GM21390 (cell line): ENCODE results near the gene SPTBN5.

ENCODE experiments used
- ATAC-seq: cut with Tn5 transposase; IDR thresholded peaks from one replicate; pipeline ENCODE4 v1.9.1; 2021; ENCODE audit not compliant: unreplicated experiment

The SPTBN5 gene

GRCh38 chr15:41926185-41927056, 32.6 kb upstream of the SPTBN5 start:
- ATAC-seq: no peak

DNA sequence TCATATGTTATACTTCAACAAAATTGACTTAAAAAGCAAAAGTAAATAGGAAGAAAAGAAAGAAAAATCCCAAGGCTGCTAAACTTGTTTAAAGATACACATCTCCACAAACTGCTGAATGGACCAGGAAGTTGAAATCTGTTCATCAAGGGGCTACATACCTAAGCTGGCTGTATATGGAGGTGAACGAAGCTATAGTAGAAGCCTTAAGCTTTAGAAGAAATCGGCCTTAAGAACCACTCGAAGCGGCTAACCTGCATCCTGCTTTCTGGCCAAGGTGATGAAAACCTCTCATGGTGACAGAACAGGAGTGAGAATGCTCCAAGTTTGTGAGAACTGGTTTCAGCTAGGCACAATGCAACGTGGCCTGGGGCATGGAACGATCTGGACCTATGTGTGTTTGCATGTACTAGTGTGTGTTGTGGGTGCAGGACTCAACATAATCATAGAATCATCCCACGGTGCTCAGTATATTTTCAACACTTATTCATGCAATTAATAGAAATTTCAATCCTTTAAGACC, 31.3 kb upstream of the SPTBN5 start:
- ATAC-seq: no peak

DNA sequence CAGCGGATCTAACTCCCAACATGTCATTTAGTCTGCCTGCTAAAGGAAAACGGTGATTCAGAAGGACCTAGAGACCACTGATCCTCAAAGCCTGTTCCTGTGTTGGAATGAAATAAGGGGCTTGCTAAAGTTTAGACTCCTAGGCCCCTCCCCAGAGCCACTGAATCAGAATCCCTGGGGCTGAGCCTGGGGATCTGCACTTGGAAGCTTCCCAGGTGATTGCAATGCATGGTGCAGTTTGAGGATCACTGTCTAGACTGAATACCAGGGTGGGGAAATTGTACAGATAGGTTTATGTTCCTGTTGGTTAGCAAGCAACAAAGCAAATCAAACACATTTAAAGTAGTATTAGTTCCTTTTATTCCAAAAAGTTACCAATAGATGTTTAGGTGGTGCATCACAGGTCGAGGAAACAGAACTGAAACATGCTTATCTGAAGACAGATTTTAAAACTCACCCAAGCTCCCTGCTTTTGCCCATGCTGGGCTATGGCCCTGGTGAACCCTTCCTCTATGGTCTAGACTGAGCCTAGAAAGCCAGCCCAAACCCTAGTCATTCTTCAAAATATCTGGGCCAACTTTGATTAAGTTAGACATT, 29.6 kb upstream of the SPTBN5 start:
- no peak for ATAC-seq

GRCh38 chr15:41922353-41922752, 28.5 kb upstream of the SPTBN5 start:
- no peak for ATAC-seq

DNA sequence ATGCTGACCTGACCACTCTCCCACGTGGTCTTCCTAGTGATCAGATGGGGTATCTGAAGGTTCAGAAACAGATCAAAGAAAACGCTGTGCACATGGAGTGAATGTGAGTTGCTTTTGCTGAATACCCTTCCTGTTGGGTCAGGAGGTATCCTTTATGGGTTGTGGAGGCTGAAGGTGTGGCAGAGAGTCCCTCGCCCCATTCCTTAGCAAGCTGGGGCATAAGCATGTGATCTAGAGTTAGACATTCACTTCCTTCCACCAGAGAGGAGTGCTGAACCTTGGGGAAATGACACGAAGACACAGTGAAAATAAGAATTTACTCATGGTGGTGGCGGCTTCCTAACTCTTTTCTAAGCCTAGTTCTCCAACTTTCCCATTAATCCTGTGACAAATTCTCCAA, 27.8 kb upstream of the SPTBN5 start:
- ATAC-seq: no peak

DNA sequence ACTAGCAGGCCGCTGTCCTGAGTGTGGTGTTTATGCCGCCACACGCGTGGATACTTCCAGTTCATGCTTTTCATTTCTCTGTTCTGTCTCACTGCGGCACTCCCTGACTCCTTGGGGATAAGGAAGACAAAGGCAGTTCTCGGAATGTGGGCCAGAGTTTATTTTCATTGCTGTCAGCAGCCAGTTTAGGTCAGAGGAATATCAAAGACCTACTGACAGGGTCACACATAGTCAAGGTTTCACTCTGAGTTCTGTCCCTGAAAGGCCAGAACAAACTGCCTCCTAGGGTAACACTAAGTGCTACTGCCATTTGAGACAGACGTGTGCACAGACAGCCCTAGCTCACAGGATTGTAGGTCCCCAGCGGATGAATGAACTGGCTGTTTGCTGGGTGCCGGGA, 27.3 kb upstream of the SPTBN5 start:
- ATAC-seq: no peak

- ATAC-seq: no peak
Observed at GRCh38 chr15:41919954-41920538, 26.2 kb upstream of the SPTBN5 start.

DNA sequence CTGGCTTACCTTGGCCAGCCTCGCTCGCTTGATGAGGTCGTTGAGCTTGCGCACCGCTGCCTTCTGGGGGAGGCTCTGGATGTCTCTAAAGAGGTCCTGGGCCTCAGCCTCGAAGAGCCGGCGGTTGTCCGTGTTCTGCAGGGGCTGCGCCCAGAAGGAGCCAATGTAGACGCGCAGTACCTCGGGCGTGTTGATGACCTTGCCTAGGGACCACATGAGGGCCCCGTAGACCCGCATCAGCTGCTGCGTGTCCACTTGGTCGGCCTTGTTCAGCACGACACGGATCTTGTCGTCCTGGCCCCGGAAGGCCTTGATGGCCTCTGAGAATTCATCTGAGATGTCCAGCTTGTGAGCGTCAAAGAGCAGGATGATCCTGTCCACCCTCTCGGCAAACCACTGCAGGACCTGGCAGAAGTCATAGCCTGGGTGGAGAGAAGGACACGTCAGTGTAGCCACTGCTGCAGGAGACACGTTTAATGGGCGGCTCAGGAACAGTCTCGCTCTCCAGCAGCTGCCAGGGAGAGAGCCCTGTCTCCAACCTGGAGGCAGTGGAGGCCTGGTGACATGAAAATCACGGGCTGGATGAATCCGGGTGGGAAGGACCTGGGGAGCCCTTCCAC, 25.5 kb upstream of the SPTBN5 start:
- ATAC-seq: no peak

DNA sequence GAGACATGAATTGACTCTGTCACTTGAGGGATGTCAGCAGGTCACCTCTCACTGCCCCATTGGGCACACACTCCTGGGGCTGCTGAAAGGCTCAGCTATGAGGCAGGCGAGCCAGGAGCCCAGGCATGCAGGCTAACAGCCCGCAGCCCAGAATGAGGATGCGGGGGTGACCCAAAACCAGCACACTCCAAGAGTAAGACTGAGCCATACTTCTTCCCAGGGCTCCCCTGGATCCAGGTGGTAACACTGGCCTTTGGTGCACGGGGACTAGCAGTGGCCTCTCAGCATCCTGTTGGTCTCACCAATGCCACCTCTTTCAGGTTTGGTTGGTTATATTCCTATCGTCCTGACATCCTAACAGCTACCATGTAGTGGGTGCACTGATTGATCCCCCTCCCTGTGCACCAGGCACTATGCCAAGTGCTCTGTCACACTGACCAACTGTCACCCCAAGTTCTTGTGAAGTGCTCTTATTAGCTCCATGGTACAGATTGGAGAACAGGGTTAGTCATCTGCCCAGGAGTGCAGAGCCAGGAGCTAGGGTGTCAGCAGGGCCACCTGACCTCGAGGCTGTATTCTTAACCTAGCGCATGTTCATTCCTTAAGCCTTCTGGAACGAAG, 24.8 kb upstream of the SPTBN5 start:
- ATAC-seq: no peak

DNA sequence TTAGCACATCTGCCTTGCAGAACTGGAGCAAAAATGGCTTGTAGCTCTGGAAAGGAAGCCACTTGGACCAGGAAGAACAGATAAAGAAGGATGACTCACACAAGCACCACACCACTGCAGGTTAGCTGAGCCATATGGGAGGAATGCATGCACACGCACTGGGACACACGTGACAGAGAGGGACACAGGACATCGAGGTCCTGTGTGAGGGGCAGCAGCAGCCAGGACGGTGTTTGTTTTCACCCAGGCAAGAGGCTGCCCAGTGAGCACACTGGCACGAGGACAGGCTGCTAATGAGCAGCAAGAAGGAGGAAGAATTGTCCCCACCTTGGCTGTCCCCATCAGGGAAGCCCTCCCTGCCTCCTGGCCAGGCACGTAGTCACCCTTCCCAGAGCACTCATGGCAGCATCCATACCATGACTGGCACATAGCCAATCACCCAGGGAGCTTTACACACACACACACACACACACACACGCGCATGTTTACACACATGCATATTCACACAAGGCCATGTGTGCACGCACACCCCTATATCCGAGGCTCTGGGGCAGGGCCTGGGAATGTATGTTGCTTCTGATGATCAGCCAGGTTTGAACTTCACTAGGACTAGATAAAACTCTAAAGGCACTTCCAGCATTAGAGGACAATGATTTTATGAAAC, 24.0 kb upstream of the SPTBN5 start:
- ATAC-seq: no peak

- no peak for ATAC-seq
Observed at GRCh38 chr15:41915255-41915994, 21.6 kb upstream of the SPTBN5 start.

DNA sequence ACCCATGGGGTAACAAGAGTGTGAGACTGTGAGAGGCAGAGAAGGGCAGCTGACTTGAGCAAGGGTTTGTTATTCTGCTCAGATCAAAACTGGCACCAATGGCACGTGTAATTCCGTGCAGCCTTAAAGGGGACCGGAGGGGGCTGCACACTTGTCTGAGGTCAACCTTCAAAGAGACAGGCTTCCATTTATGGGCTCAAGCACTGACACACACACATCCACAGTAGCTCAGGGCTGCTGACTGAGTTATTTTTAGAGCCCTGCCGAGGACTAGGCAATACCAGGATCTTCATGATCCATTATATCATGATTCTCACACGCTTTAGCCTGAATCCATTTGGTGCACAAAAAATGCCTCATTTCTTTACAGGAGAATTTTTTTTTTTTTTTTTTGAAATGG, 20.6 kb upstream of the SPTBN5 start:
- ATAC-seq: no peak

- ATAC-seq: no peak
Observed at GRCh38 chr15:41913256-41913655, 19.4 kb upstream of the SPTBN5 start.

DNA sequence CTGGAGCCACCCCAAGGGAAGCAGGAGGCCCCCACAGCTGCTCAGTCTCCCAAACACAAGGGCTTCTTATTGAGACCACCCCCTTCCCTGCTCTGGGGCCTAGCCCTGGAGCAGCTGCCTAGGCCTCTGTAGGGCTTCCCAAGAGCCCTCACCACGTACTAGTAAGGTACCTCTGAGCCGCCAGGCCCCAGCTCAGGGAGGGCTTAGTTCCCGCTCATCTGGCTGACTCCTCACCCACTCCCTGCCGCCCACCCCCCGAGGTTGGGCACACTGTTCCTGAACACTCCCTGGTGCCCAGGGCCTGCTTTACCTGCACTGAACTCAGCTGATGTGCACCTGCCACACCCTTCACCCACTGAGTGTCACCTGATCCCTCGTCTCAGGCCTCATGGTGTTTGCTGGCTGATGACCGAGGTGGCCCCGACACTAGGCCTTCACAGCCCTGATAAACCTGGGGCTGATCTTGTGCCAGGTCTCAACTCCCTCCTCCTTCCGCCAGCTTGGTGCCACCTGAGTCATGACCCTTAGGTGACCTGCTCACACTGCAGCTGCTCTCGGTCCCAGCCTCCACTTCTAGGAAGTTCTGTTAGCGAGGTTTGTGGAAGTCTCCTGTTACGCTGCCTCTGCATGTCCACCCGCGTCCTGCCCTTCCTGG, 18.0 kb upstream of the SPTBN5 start:
- no peak for ATAC-seq

DNA sequence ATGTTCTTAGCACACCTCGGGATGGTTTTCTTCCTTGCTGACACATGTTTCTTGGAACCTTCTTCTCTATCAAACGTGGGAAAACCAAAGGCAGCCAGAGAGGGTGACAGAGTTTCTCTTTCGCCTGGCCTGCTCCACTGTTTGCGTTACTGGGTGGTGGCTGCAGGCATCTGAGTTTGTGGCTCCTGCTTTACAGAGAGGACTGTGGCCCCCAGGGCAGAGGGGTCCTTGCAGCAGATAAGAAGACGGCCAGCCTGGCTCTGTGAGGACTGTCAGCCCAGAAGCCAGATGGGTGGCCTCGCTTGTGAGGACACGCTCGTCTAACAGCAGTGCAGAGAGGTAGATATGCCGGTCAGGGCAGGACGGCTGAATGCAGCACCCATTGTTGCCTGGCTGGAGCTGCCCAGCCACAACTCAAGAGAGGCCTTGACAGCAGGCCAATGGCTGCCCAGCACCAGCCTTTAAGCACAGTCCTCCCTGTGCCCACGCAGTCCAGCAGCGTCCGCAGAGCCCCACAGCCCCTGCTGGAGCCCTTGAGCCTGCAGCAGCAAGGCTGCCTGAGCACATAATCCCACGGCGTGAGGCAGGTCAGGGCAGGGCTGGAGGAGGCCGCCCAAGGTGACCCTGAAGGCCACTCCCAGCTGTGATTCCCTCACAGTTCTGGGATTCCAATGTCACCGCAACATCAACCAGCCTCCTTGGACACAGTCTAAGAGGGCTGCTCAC, 15.0 kb upstream of the SPTBN5 start:
- no peak for ATAC-seq

GRCh38 chr15:41907141-41907540, 13.3 kb upstream of the SPTBN5 start:
- no peak for ATAC-seq

DNA sequence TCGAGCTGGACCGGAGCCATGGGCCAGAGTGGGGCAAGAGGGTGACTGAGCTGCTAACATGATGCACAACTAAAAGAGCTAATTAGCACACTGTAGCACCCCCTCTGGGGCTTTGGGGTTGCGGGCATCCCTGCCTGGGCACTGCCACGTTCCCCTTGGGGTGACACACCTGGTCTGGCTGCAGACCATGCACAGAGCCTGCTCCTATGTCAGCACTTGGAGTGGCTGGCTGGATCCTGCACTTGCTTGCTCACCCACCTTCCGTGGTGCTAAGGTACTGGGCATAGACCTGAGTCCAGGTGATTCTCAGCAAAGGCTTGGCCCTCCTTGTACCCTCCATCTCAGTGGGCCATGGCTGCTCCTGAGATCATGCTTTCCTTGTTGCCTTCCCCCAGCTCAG, 12.8 kb upstream of the SPTBN5 start:
- ATAC-seq: no peak

- no peak for ATAC-seq
Observed at GRCh38 chr15:41905036-41905793, 11.4 kb upstream of the SPTBN5 start.
